Measurements from ENCODE around the gene SUSD1.
"Not testable (repeated sequence)": the region's sequence is repeated elsewhere in the genome, so short reads cannot be mapped to it uniquely, and the experiment has no call there.

Gene SUSD1

GRCh38 chr9:112130997-112131396 lies 44.1 kb downstream of the SUSD1 start:
- no peak for DNase-seq

- DNase-seq: no peak
These were observed 44.8 kb downstream of the SUSD1 start for GRCh38 chr9:112130347-112130746.

GRCh38 chr9:112129246-112129645 lies 45.9 kb downstream of the SUSD1 start:
- DNase-seq: no peak

GRCh38 chr9:112128399-112128798 lies 46.7 kb downstream of the SUSD1 start:
- DNase-seq: not testable (repeated sequence)

GRCh38 chr9:112127281-112127680 lies 47.8 kb downstream of the SUSD1 start:
- DNase-seq: no peak

GRCh38 chr9:112125951-112126388 lies 49.1 kb downstream of the SUSD1 start:
- DNase-seq: no peak

- DNase-seq: no peak
These were observed 50.9 kb downstream of the SUSD1 start for GRCh38 chr9:112124156-112124555.

- DNase-seq: no peak
These were observed 53.5 kb downstream of the SUSD1 start for GRCh38 chr9:112121633-112122032.

- DNase-seq: peak in 3 of 51 donors; percentile 1 to 53 (median 4)
These were observed 54.6 kb downstream of the SUSD1 start for GRCh38 chr9:112120439-112120925.

- no peak for DNase-seq
These were observed 55.1 kb downstream of the SUSD1 start for GRCh38 chr9:112120030-112120341.

- DNase-seq: no peak
These were observed 55.7 kb downstream of the SUSD1 start for GRCh38 chr9:112119225-112120029.

GRCh38 chr9:112118009-112118408 lies 57.1 kb downstream of the SUSD1 start:
- DNase-seq: no peak

- no peak for DNase-seq
These were observed 58.9 kb downstream of the SUSD1 start for GRCh38 chr9:112115970-112116753.

GRCh38 chr9:112115109-112115508 lies 60.0 kb downstream of the SUSD1 start:
- DNase-seq: no peak

GRCh38 chr9:112112941-112113681 lies 62.0 kb downstream of the SUSD1 start:
- DNase-seq: no peak

- DNase-seq: peak in 1 of 51 donors; percentile 6
These were observed 62.6 kb downstream of the SUSD1 start for GRCh38 chr9:112112519-112112918.

- DNase-seq: peak in 3 of 51 donors; percentile 7 to 49 (median 13)
These were observed 63.6 kb downstream of the SUSD1 start for GRCh38 chr9:112111461-112111860.

- no peak for DNase-seq
These were observed 64.4 kb downstream of the SUSD1 start for GRCh38 chr9:112110777-112111113.

GRCh38 chr9:112110094-112110776 lies 64.9 kb downstream of the SUSD1 start:
- DNase-seq: no peak

GRCh38 chr9:112104901-112105300 lies 70.2 kb downstream of the SUSD1 start:
- no peak for DNase-seq

GRCh38 chr9:112104401-112104800 lies 70.7 kb downstream of the SUSD1 start:
- no peak for DNase-seq
